HG02885 (cell line): ENCODE measurements around the gene ZDHHC19.
"Not testable (repeated sequence)": the region's sequence is repeated elsewhere in the genome, so short reads cannot be mapped to it uniquely, and the experiment has no call there.

Source experiments
- ATAC-seq: cut with Tn5 transposase; IDR thresholded peaks from one replicate; pipeline ENCODE4 v1.9.1; 2021; ENCODE audit warnings: mild to moderate bottlenecking; ENCODE audit not compliant: unreplicated experiment, poor library complexity

ZDHHC19 gene

GRCh38 chr3:196225763-196226364 lies 14.7 kb upstream of the ZDHHC19 start:
- no peak for ATAC-seq

GRCh38 chr3:196225086-196225485 lies 13.9 kb upstream of the ZDHHC19 start:
- ATAC-seq: no peak

- ATAC-seq: no peak
These were observed 11.8 kb upstream of the ZDHHC19 start for GRCh38 chr3:196222876-196223595.

DNA sequence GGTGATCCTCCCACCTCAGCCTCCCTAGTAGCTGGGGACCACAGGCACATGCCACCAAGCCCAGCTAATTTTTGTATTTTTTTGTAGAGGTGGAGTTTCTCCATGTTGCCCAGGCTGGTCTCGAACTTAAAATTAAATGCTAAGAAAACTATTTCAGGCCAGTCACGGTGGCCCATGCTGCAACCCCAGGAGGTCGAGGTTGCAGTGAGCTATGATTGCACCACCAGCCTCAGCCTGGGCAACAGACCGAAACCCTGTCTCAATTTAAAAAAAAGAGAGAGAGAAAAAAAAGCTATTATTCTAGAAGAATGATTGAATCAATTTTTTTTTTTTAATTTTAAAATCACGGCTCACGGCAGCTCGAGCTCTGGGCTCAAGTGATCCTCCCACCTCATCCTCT lies 9.8 kb upstream of the ZDHHC19 start:
- ATAC-seq: no peak

DNA sequence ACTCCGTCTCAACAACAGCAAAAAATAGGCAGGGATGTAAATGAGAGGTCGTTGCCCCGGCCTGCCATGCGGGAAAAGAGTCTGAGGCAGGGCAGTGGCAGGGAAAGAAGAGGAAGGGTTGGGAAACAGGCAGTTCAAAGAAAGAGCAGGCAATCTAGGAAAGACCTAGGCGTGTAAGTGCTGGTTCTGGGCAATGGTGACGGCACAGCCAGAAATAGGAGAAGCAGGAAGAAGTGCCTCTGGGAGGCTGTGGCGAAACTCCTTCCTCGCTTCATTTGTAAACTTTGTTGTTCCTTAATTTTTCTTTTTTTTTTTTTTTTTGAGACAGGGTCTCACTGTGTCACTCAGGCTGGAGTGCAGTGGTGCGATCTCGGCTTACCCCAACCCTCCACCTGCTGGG lies 9.4 kb upstream of the ZDHHC19 start:
- no peak for ATAC-seq

DNA sequence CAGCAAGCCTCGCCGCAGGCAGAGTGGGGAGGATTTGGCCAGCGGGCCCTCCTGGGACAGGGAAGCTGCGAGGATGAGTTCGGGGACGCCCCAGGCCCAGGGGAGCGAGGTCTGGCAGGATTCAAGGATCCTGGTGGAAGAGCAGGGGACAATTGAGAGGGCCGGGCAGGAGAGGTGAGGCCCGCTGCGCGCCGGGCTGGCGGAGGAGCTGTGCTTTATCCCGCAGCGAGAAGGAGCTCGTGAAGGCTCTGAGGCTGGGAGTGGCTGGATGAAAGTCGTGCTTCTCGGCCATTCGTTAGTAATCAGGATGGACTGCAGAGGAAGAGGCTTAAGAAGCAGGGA lies 8.7 kb upstream of the ZDHHC19 start:
- no peak for ATAC-seq

DNA sequence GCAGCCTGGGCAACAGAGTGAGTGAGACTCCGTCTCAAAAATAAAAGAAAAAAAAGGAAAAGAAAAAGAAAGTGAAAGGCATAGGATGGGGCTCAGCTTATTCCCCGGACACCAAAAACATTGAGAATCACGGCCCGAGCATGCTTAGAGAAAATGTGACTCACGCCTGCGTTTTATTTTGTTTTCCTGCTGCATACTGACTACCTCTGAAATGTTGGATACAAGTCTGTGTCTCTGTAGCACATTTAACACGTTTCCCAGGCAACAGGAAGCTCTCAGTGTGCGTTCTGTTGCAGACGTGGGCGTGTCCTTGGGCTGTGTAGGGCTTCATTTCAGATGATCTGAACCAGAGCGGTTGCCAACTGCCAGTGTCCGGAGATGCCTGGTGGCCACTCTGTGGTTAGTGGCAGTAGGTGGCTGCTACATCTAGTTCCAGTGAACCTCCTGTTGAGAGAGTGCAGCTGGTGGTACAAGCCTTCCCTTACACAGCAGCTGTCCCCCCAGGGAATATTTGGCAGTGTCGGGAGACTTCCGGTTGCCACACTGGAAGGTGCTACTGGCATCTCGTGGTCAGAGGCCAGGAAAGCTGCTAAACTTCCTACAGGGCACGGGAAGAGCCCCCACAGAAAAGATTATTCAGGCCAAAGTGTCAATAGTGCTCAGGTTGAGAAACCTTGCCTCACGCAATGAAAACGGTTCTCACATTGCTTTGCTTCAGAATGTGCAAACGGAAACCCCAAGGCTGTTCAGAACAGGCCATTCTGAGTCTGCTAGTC lies 8.2 kb upstream of the ZDHHC19 start:
- peak; percentile 71 for ATAC-seq

GRCh38 chr3:196218155-196218712 lies 7.0 kb upstream of the ZDHHC19 start:
- no peak for ATAC-seq

DNA sequence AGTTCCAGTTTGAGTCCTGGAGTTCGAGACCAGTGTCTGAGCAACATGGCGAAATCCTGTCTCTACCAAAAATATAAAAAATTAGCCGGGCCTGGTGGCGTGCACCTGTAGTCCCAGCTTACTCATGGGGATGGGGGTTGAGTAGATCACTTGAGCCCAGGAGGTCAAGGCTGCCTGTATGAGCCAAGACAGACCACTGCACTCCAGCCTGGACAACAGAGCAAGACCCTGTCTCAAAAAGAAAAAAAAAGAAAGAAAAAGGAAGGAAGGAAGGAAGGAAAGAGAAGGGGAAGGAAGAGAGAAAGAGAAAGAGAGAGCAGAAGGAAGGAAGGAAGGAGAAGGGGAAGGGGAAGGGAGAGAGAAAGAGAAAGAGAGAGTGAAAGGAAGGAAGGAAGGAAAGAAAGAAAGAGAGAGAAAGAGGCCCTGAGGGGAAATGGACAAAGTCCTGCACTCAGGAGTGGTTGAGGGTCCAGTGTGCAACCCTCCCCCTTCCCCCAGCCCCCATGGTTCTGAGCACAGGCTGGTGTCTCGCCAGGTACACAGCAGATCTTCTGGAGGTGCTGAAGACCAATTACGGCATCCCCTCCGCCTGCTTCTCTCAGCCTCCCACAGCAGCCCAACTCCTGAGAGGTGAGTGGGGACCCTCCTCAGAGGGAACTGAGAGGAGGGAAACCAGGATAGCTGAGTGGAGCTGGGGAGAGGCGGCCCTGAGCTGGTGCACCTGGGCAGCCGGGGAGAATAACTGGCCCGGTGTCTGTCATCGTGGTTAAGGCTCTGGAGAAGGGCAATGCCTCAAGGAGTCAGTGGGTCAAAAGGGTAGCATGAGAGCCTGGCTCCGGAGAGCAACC lies 6.3 kb upstream of the ZDHHC19 start:
- ATAC-seq: no peak

GRCh38 chr3:196216681-196217211 lies 5.5 kb upstream of the ZDHHC19 start:
- ATAC-seq: no peak

DNA sequence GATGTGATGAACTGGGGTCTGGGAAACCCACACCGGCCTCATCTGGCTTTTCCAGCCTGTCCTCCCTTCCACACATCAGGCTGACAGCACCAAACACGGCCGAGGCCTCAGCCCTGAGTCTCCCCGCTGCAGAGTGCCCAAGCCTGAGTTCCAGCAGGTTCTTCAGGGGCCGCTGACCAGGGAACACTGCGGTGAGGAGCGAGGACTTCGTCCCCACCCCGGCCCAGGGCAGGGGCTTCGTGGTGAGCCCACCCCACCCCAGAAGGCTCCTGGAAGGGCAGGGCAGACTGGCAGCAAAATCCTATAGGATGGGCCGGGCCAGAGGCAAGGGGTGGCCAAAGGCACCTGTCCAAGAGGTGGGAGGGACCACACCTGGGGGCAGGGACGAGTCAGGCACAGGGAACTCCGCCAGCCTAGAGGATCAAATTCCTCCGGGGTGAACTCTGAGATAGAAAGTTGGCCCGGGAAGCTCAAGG lies 4.9 kb upstream of the ZDHHC19 start, which contains the start of gene SLC51A:
TSS of gene SLC51A (plus strand) at position 446 of the 476 bp plus-strand sequence. CDS start 179 bp downstream, outside the sequence.
- no peak for ATAC-seq

- no peak for ATAC-seq
These were observed 4.4 kb upstream of the ZDHHC19 start for GRCh38 chr3:196215493-196216020.

DNA sequence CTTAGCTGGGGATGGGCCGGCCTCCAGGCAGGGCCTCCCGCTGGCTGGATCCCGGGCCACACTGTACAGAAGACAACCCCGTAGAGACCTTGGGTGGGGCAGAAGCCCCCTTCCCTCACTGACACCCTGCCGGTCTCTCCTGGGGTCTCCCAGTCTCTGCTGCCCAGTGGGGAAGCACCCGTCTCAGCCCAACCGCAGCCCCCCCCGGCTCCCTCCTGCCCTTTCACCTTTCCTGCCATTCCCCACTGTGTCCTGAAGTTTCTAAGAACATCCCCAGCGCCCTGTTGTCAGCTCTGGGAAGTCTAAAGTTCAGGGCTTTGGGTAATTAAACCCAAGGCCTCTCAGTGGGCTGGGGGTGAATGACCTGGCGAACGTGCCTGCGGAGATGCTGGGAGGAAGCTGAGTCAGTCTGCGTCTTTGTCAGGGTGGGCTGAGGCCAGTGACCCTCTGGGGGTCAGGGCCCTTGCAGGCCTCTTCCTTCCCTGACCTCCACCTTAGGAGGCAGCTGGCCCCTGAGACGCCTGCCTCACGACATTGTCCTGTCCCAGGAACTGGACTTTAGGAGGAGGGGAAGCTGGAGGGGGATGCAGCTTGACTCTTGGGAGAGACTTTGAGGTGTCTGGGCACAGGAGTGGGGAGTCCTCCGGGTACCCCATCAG lies 3.7 kb upstream of the ZDHHC19 start:
- ATAC-seq: no peak

DNA sequence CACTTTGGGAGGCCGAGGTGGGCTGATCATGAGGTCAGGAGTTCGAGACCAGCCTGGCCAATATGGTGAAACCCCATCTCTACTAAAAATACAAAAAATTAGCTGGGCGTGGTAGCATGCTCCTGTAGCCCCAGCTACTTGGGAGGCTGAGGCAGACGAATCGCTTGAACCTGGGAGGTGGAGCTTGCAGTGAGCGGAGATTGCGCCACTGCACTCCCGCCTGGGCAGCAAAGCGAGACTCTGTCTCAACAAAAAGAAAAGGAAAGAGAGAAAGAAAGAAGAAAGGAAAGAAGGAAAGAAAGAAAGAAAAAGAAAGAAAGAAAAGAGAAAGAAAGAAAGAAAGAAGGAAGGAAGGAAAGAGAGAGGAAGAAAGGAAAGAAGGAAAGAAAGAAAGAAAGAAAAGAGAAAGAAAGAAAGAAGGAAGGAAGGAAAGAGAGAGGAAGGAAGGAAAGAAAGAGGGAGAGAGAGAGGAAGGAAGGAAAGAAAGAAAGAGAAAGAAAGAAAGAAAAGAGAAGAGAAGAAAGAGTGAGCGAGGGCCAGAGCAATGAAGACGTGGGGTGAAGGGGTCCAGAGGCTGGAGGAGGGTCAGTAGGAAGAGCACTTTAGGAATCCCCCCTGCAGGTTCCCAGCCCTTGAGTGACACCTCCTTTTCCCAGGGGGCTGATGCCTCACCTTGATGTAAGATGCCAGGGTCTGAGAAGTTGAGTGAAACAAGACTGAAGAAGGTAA lies 1.1 kb downstream of the ZDHHC19 start:
- ATAC-seq: not testable (repeated sequence)

DNA sequence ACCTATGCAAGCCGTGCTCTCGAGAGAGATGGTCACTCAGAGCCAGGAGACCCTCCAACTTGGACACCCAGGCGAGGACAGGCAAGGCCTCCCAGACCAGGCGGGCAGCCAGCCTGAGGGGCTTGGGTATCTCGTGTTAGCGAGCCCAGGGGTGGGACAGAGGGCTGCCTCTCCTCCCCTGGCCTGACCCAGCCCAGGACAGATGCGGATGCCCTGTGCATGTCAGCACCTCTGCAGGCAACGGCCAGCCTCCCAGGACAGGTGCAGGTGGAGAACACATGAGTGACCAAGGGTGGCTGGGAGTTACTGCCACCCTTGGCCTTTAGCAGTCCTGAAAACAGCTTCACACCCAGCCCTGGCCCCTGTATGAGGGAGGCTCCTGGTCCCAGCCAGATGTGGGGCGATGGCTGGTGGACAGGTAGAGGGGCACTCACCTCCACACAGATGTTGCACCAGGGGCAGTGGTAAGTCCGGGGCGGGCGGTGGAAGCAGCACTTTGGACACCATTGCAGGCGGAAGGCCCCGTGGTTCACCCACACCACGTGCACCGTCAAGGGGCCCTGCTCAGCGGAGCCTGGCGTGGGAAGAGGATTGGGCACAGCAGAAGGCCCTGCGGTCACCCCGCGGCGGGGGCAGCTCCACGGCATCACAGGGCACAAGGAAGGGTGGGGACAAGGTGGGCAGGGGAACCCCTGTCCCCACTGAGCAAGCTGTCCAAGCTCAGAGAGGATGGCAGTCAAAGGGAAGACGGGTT lies 2.1 kb downstream of the ZDHHC19 start:
- ATAC-seq: no peak

DNA sequence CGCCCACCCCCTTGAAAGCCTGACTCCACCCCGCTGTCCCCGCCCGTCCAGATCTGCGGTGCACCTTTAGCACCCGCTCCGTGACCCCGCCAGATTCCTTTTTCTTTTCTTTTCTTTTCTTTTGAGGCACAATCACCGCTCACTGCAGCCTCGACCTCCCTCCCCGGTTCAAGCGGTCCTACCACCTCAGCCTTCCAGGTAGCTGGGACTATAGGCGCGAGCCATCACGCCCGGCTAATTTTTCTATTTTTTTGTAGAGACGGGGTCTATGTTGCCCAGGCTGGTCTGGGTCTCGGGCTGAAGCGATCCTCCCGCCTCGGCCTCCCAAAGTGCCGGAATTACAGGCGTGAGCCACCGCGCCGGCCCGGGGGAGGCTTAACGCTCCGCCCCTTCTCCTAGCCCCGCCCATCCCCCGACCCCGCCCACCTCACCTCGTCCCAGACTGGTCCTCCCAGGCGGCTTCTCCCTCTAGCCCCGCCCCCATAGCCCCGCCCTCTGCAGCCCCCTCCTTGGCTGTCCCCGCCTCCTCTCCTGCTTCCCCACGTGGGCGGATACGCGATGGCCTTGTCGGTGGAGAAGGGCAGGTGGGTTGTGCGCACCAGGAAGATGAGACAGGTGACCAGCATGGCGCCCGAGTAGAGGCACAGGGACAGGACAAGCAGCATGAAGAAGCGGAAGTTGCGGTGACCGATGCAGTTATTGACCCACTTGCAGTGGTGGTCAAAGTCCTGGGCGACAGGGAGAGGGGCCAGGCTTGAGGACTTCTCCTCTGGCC lies 3.2 kb downstream of the ZDHHC19 start:
- no peak for ATAC-seq
